K562 (cell line): ENCODE data around the gene CHST12. TPM values are rescaled to one million over a fixed set of nuclear protein-coding genes. Genes with fewer than 3 reads are reported as not detected.
A peak's percentile ranks its signal among the peaks of the same experiment; 100 is the strongest.

Experiments
- CREM ChIP-seq: IDR thresholded peaks from 2 replicates; pipeline ENCODE4 v1.6.1; 2014; ENCODE audit warnings: antibody characterized with exemption, low read depth
- CTBP1 ChIP-seq: fragments of 450-650 bp; IDR thresholded peaks from 2 replicates; pipeline ENCODE4 v1.6.1; 2016; ENCODE audit warnings: borderline replicate concordance
- E2F8 ChIP-seq: fragments of 450-650 bp; IDR thresholded peaks from 2 replicates; pipeline ENCODE4 v1.7.1; 2018; ENCODE audit warnings: mild to moderate bottlenecking, low read depth; ENCODE audit not compliant: partially characterized antibody
- ELK1 ChIP-seq: sonication (generic); formaldehyde crosslinking; IDR thresholded peaks from 2 replicates; pipeline ENCODE4 v1.8.1; 2022; ENCODE audit warnings: missing genetic modification reagents
- IRF9 ChIP-seq: fragments of 450-650 bp; IDR thresholded peaks from 2 replicates; pipeline ENCODE4 v1.6.1; 2016; ENCODE audit warnings: missing biosample characterization, missing genetic modification characterization
- KAT7 ChIP-seq: sonication (generic); formaldehyde crosslinking; IDR thresholded peaks from 2 replicates; pipeline ENCODE4 v1.8.0; 2022; ENCODE audit warnings: missing genetic modification reagents, mild to moderate bottlenecking, borderline replicate concordance
- RNF2 ChIP-seq: sonication (generic); IDR thresholded peaks from 2 replicates; pipeline ENCODE4 v1.6.1; 2016
- ZBTB40 ChIP-seq, 2 experiments: fragments of 450-650 bp in 1 of 2; sonication (generic) in 1 of 2; formaldehyde crosslinking in 1 of 2; IDR thresholded peaks; 2 replicates each; pipeline versions ENCODE4 v1.7.1 to v1.9.0; 2016 to 2022; ENCODE audit warnings: inconsistent platforms in 1 of 2, mild to moderate bottlenecking in 1 of 2, missing genetic modification reagents in 1 of 2
- ZFX ChIP-seq: sonication (generic); formaldehyde crosslinking; IDR thresholded peaks from 2 replicates; pipeline ENCODE4 v1.8.0; 2022; ENCODE audit warnings: mild to moderate bottlenecking, missing genetic modification reagents, moderate library complexity
- ZNF740 ChIP-seq, 3 experiments: fragments of 200-800 bp in 1 of 3; sonication (Bioruptor generic) in 1 of 3; sonication (generic) in 1 of 3; formaldehyde crosslinking in 1 of 3; IDR thresholded peaks; 2 replicates each; pipeline versions ENCODE4 v1.6.1 to v1.8.0; 2016 to 2022; ENCODE audit warnings: mild to moderate bottlenecking in 2 of 3, missing compliant biosample characterization in 2 of 3, missing genetic modification characterization in 2 of 3, missing genetic modification reagents in 1 of 3
- polyA plus RNA-seq, 8 experiments: library from polyadenylated mRNA; depleted of rRNA in 4 of 8; stranded (reverse) in 5 of 8; unstranded in 3 of 8; fragments of >200 nt; fragmentation: Nextera tagmentation in 2 of 8; fragmentation: Illumina TruSeq in 1 of 8; extraction: Ambion mirVana in 2 of 8; extraction: Trizol in 1 of 8; gene quantifications; 2 replicates each; pipeline versions ENCODE4 v1.2.1 to v1.2.3, GENCODE V29; 2011 to 2014; ENCODE audit warnings: inconsistent platforms in 1 of 8, missing spikeins in 1 of 8
- total RNA-seq, 7 experiments: library from RNA; depleted of rRNA in 6 of 7; stranded (reverse); fragments of >200 nt in 6 of 7; fragmentation: Illumina TruSeq in 2 of 7; extraction: Trizol in 2 of 7; gene quantifications; 2 replicates each; pipeline versions ENCODE4 v1.2.1 to v1.2.3, GENCODE V29; 2011 to 2021; ENCODE audit warnings: low replicate concordance in 1 of 7

CHST12 gene
- total and polyA plus RNA-seq, 9 of the 15 experiments (the other 6 are each of a cell fraction or from before 2014, with no cell fraction given), result 0.18 to 19.8 (median 3.6) TPM

- TF ChIP-seq IRF9 (tag) (no peak), CREM (no peak), RNF2 (peak; percentile 19; the same call in 1 of the 2 replicates), ZFX (CRISPR knock-in tag) (no peak), ZNF740 (CRISPR knock-in tag; IDR thresholded peaks at IDR 0.05) (no peak), ZNF740 (tag; IDR thresholded peaks at IDR 0.05) (no peak), E2F8 (no peak), KAT7 (CRISPR knock-in tag) (no peak), ZBTB40 (IDR thresholded peaks at IDR 0.05) (peak; percentile 36; the same call in 1 of the 2 replicates), ZBTB40 (CRISPR knock-in tag; IDR thresholded peaks at IDR 0.05) (no peak), ELK1 (CRISPR knock-in tag) (no peak), CTBP1 (0 out of 2 replicates have a peak, but pooled peaks have one; percentile 14)
Observed at GRCh38 chr7:2405601-2406345, 2.4 kb downstream of the CHST12 start (continued).
